Gastrocnemius medialis (tissue), 4 donors: ENCODE data around the gene PDLIM7. TPM values are rescaled to one million over a fixed set of nuclear protein-coding genes. Genes with fewer than 3 reads are reported as not detected.

ENCODE experiments used
- ATAC-seq, 2 donors: fragments of 150-250 bp; one replicate each; pipeline ENCODE4 v1.9.1; 2016
- DNase-seq, 2 donors: peaks; one replicate each; pipeline ENCODE4 v3.0.0-alpha.2; 2019
- H3K27ac ChIP-seq, 4 donors: fragments of 200-600 bp; sonication (generic); 1 replicate in 1 of 4; 2 replicates in 3 of 4; pipeline ENCODE4 v1.5.1; 2016 to 2018; ENCODE audit warnings: mild to moderate bottlenecking in 2 of 4, moderate library complexity in 1 of 4
- H3K27me3 ChIP-seq, 3 donors: fragments of 200-600 bp; sonication (generic) in 2 of 3; 1 replicate in 1 of 3; 2 replicates in 2 of 3; pipeline versions ENCODE4 v1.5.1 to v1.6.0; 2016 to 2019; ENCODE audit warnings: mild to moderate bottlenecking in 1 of 3, moderate library complexity in 1 of 3
- H3K36me3 ChIP-seq, 2 donors: fragments of 200-600 bp; sonication (generic) in 1 of 2; one replicate each; pipeline ENCODE4 v1.5.1; 2017 to 2018
- H3K4me1 ChIP-seq, 2 donors: fragments of 200-600 bp; sonication (generic) in 1 of 2; one replicate each; pipeline ENCODE4 v1.5.1; 2016 to 2017; ENCODE audit warnings: mild to moderate bottlenecking in 2 of 2
- H3K4me3 ChIP-seq, 4 donors: fragments of 200-600 bp; sonication (generic) in 3 of 4; 1 replicate in 1 of 4; 2 replicates in 3 of 4; pipeline ENCODE4 v1.5.1; 2016 to 2019; ENCODE audit warnings: mild to moderate bottlenecking in 2 of 4
- H3K9me3 ChIP-seq, 3 donors: fragments of 200-600 bp; sonication (generic) in 2 of 3; 1 replicate in 1 of 3; 2 replicates in 2 of 3; pipeline ENCODE4 v1.5.1; 2016 to 2019
- POLR2A ChIP-seq, 2 donors: fragments of 450-650 bp; IDR thresholded peaks; one replicate each; pipeline ENCODE4 v1.6.1; 2017; ENCODE audit warnings: antibody characterized with exemption in 2 of 2, mild to moderate bottlenecking in 2 of 2, moderate library complexity in 2 of 2
- in situ Hi-C, 4 donors: fragments of 200-750 bp; cut with MboI; loops; one replicate each; pipeline versions ENCODE4 v1.15.0 to v1.8.0; 2017; ENCODE audit warnings: low sequenced_read_pairs in 4 of 4
- intact Hi-C: fragments of 100-400 bp; cut with DNase I; formaldehyde crosslinking; loops from one replicate; pipeline ENCODE4 v1.15.1; 2023; ENCODE audit warnings: low total_unique reads
- total RNA-seq, 4 donors: library from RNA; depleted of rRNA; stranded (reverse); fragments of >200 nt; gene quantifications; one replicate each; pipeline versions ENCODE4 v1.1.0 to v1.2.3, GENCODE V29; 2016
- TF ChIP-seq, protein P1 (sequence below), 5 experiments: fragments of 450-650 bp in 3 of 5; fragments of 200-600 bp in 2 of 5; sonication (generic) in 2 of 5; IDR thresholded peaks in 4 of 5; conservative IDR thresholded peaks in 1 of 5; 1 replicate in 4 of 5; 2 replicates in 1 of 5; pipeline ENCODE4 v1.5.1; 2016 to 2019; ENCODE audit warnings: antibody characterized with exemption in 5 of 5, mild to moderate bottlenecking in 3 of 5, moderate library complexity in 3 of 5

PDLIM7 gene
- total RNA-seq, 4 donors from 2014 or later, result 132 to 244 (median 220) TPM

DNA sequence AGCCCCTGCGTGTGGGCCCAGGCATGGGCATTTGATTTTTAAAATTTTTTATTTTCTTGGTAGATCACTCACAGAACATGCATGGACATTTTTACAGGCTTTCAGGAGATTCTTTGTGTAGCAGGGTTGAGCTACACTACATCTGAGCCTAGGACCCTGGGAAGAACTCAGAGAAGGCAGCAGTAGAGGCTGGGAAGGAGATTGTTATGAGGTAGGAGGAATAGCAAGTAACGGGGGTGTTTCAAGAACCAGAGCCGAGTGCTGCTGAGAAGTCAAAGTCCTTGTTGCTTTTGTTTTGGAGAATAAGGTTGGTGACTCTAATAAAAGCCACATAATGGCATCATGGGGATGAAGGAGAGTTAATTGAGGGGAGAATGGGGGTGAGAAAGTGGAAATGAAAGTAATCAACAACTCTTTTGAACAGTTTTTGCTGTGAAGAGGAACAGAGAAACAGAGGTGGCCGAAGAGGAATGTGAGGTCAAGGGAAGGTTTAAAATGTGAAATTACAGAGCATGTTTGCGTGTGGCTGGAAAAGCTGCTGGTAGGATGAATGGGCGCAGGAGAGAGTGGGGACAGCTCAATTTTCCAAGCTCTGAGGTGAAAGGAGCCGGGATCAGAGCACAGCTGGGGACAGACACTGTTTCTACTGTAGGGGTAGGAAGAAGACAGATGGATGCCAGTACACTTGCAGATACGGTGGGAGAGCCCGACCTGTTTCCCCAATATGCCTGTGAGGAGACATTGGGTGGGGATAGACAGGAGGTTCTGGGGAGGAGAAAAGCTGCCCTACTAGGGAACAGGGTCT lies 4.7 kb upstream of the PDLIM7 start:
- Histone ChIP-seq H3K4me1 (peaks cover 15 to 16% of the 10 kb centered on the region in 2 donors), H3K4me3 (no peak overlapping the region), H3K27ac (no peak overlapping the region), H3K36me3 (no peaks in the 10 kb centered on the region), H3K9me3 (no peaks in the 10 kb centered on the region), H3K27me3 (no peaks in the 10 kb centered on the region)
- in situ Hi-C loops, result loop anchor here (5.0 to 25.0 kb wide), 4 partner anchors 97 to 117 kb away; partner anchors contain the start of genes SLC34A1 (in 2 of the 4), F12 (in 1 of the 4) and PFN3 (in 1 of the 4)
- DNase-seq, result no peak
- TF ChIP-seq, protein P1, sequence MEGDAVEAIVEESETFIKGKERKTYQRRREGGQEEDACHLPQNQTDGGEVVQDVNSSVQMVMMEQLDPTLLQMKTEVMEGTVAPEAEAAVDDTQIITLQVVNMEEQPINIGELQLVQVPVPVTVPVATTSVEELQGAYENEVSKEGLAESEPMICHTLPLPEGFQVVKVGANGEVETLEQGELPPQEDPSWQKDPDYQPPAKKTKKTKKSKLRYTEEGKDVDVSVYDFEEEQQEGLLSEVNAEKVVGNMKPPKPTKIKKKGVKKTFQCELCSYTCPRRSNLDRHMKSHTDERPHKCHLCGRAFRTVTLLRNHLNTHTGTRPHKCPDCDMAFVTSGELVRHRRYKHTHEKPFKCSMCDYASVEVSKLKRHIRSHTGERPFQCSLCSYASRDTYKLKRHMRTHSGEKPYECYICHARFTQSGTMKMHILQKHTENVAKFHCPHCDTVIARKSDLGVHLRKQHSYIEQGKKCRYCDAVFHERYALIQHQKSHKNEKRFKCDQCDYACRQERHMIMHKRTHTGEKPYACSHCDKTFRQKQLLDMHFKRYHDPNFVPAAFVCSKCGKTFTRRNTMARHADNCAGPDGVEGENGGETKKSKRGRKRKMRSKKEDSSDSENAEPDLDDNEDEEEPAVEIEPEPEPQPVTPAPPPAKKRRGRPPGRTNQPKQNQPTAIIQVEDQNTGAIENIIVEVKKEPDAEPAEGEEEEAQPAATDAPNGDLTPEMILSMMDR (IDR thresholded peaks at IDR 0.05 in 4 of 5, conservative IDR thresholded peaks at IDR 0.05 in 1 of 5), result no peak
- TF ChIP-seq POLR2A (IDR thresholded peaks at IDR 0.05), result no peak
- intact Hi-C loops, result loop anchor here (1.0 kb wide), 3 partner anchors 47 to 112 kb away; no protein-coding TSS in a partner anchor
- ATAC-seq, result no peak

DNA sequence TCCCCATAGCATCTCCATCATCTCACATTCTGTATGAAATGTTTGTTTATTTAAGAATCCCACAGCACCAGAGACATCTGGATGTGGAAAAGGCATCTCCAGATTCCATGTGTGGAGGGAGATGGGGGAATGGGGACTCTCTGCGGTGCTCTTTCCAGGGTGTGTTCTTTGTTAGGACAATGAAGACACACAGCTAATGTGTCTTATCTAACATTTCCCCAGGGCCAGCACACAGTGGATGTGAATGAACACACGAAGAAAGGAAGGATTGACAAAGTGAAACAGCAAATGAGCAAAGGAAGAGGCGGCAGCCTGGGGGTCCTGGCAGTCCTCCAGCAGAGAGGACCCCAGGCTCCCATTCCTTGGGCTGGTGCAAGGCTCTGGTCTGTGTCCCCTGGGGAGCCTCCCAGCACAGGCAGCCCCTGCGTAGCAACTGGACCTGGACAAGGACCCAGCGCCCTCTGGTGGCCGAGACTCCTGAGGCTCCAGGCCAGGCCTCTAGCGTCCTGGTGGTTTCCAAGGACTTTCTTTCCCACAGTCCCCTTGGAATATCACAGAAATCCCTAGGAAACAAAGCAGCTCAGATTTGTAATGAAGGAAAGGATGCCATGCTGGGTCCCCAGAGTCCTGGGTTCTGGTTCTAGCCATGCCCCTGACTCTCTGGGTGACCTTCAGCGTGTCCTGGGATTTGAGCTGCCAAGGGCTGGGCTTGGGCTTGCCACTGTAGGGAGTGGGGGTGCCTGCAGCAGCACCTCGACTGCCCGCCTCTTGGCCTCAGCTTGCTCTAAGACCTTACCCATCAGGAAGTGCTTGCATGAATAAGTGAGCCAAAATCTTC lies 3.5 kb upstream of the PDLIM7 start:
- Histone ChIP-seq H3K4me3 (no peak overlapping the region), H3K27me3 (no peaks in the 10 kb centered on the region), H3K4me1 (peaks cover 23% of the 10 kb centered on the region in 2 donors), H3K36me3 (no peaks in the 10 kb centered on the region), H3K27ac (peak overlapping the region in 2 of 4 donors; percentile 47 to 98), H3K9me3 (no peaks in the 10 kb centered on the region)
- TF ChIP-seq POLR2A (IDR thresholded peaks at IDR 0.05), result no peak
- TF ChIP-seq, protein P1 (IDR thresholded peaks at IDR 0.05 in 4 of 5, conservative IDR thresholded peaks at IDR 0.05 in 1 of 5), result peak; percentile 87 to 98 (median 95)
- ATAC-seq, result peak; percentile 20 to 39
- DNase-seq, result peak; percentile 72 to 83
- intact Hi-C loops (loop anchor here (1.0 kb wide), 3 partner anchors 46 to 111 kb away; no protein-coding TSS in a partner anchor), in situ Hi-C loops (loop anchor here (5.0 to 25.0 kb wide), 4 partner anchors 96 to 116 kb away; partner anchors contain the start of genes SLC34A1 (in 2 of the 4), F12 (in 1 of the 4) and PFN3 (in 1 of the 4))

DNA sequence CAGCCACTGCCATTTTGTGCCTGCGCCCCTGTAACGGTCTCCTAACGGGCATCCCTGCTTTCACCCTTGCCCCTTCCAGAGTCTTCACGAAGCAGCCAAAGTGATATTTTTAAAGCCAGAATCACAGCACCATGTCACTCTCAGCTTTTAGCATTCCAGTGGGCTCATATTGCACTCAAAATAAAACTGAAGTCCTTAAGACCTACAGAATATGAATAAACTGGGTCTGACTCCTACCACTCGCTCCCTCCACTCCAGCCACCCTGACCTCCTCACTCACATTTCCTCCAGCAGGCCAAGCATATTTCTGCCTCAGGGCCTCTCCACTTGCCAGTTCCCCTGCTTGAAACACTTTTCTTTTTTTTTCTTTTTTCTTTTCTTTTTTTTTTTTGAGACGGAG lies 2.4 kb upstream of the PDLIM7 start:
- no peaks in the 10 kb centered on the region for H3K27me3 ChIP-seq
- H3K4me1 ChIP-seq, result peaks cover 33% of the 10 kb centered on the region in 2 donors
- no peaks in the 10 kb centered on the region for H3K9me3 ChIP-seq
- intact Hi-C loops, result no loop called here
- ATAC-seq, result no peak
- TF ChIP-seq, protein P1 (IDR thresholded peaks at IDR 0.05 in 4 of 5, conservative IDR thresholded peaks at IDR 0.05 in 1 of 5), result no peak
- TF ChIP-seq POLR2A (IDR thresholded peaks at IDR 0.05), result no peak
- no peak for DNase-seq
- H3K36me3 ChIP-seq, result no peaks in the 10 kb centered on the region
- no peak overlapping the region for H3K4me3 ChIP-seq
- in situ Hi-C loops, result loop anchor here (5.0 to 25.0 kb wide), 4 partner anchors 95 to 115 kb away; partner anchors contain the start of genes SLC34A1 (in 2 of the 4), F12 (in 1 of the 4) and PFN3 (in 1 of the 4)
- H3K27ac ChIP-seq, result peak overlapping the region in 3 of 4 donors; percentile 36 to 98 (median 47)

DNA sequence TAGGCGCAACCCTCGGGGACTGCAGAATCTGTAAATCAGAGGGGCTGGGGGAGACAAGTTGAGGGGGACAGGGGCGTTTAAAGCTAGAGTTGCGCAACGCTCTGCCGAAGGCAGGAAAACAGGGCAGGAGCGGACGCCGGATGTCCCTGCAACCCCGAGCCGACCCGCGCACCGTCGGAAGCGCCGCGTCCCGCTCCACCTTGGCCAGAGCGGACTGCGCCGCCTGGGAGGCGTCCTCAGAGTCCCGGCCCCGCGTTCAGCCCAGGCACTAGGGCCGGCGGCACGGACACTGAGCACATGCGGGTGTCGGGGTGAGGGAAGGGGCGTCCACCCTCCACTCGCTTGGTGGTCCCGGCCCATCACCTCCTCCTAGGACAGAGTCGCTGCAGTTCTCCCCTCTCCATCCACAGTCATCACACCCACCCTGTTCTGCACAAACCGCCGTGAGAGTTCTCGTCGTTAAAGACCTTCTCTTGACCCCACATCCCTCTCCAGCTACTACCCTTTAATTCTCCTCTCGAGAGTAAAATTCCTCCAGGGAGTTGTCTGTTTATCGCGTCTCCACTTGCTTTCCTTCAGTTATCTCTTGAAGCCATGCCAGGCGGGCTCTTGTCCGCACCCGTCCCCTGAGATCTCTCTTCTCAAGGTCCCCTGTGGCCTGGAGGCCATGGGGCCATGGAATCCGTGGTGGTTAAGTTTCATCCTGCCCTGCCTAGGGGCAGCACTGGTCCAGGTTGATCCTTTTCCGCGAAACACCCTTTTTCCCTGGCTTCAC lies 796 bp upstream of the PDLIM7 start:
- peak overlapping the region; percentile 96 to 99 (median 98) for H3K27ac ChIP-seq
- H3K27me3 ChIP-seq, result no peaks in the 10 kb centered on the region
- no peak for DNase-seq
- peak overlapping the region; percentile 54 to 87 (median 76) for H3K4me3 ChIP-seq
- H3K36me3 ChIP-seq, result no peaks in the 10 kb centered on the region
- peaks cover 50% of the 10 kb centered on the region in 2 donors for H3K4me1 ChIP-seq
- H3K9me3 ChIP-seq, result no peaks in the 10 kb centered on the region
- peak in 1 of 2 donors; percentile 1 for ATAC-seq
- no peak for TF ChIP-seq POLR2A (IDR thresholded peaks at IDR 0.05)
- TF ChIP-seq, protein P1 (IDR thresholded peaks at IDR 0.05 in 4 of 5, conservative IDR thresholded peaks at IDR 0.05 in 1 of 5), result peak in 1 of 5 experiments; percentile 12
- in situ Hi-C loops (no loop called here), intact Hi-C loops (no loop called here)
